8988T (cell line): ENCODE results near the gene PACRGL.
A peak's percentile ranks its signal among the peaks of the same experiment; 100 is the strongest.

Experiments used
- DNase-seq: peaks from one replicate; pipeline ENCODE4 v3.0.0; 2011

The PACRGL gene

GRCh38 chr4:20700007-20700761, at the start of gene PACRGL:
TSS of gene PACRGL (plus strand) at chr4:20700458. CDS start at chr4:20704482, 4,024 bp downstream.
- peak; percentile 41 for DNase-seq

- DNase-seq, result no peak
Measured at GRCh38 chr4:20652226-20652885, 47.9 kb upstream of the PACRGL start.

- DNase-seq, result no peak
Measured at GRCh38 chr4:20658456-20658855, 41.8 kb upstream of the PACRGL start.

GRCh38 chr4:20662851-20663250, 37.4 kb upstream of the PACRGL start:
- DNase-seq, result no peak

GRCh38 chr4:20666012-20666860, 34.0 kb upstream of the PACRGL start:
- DNase-seq, result no peak

- DNase-seq, result no peak
Measured at GRCh38 chr4:20672262-20672661, 28.0 kb upstream of the PACRGL start.

- no peak for DNase-seq
Measured at GRCh38 chr4:20675786-20676185, 24.5 kb upstream of the PACRGL start.

GRCh38 chr4:20676501-20677197, 23.6 kb upstream of the PACRGL start:
- no peak for DNase-seq

GRCh38 chr4:20678400-20678799, 21.9 kb upstream of the PACRGL start:
- no peak for DNase-seq

GRCh38 chr4:20679951-20680350, 20.3 kb upstream of the PACRGL start:
- no peak for DNase-seq

- no peak for DNase-seq
Measured at GRCh38 chr4:20680736-20681135, 19.5 kb upstream of the PACRGL start.

GRCh38 chr4:20681271-20681670, 19.0 kb upstream of the PACRGL start:
- no peak for DNase-seq

- no peak for DNase-seq
Measured at GRCh38 chr4:20682853-20683252, 17.4 kb upstream of the PACRGL start.

- DNase-seq, result no peak
Measured at GRCh38 chr4:20683766-20684165, 16.5 kb upstream of the PACRGL start.

GRCh38 chr4:20684852-20685763, 15.2 kb upstream of the PACRGL start:
- DNase-seq, result no peak

- DNase-seq, result no peak
Measured at GRCh38 chr4:20687864-20688263, 12.4 kb upstream of the PACRGL start.

- DNase-seq, result no peak
Measured at GRCh38 chr4:20696815-20697214, 3.4 kb upstream of the PACRGL start.

GRCh38 chr4:20698382-20698781, 1.9 kb upstream of the PACRGL start:
- no peak for DNase-seq

GRCh38 chr4:20698820-20699219, 1.4 kb upstream of the PACRGL start:
- DNase-seq, result no peak

GRCh38 chr4:20711335-20711734, 11.1 kb downstream of the PACRGL start:
- DNase-seq, result no peak

GRCh38 chr4:20723019-20723418, 22.8 kb downstream of the PACRGL start:
- DNase-seq, result no peak

- DNase-seq, result no peak
Measured at GRCh38 chr4:20723463-20723862, 23.2 kb downstream of the PACRGL start.
